GM18858 (cell line): Measurements from ENCODE around the gene GNPDA2.
A peak's percentile ranks its signal among the peaks of the same experiment; 100 is the strongest.
"Not testable (repeated sequence)": the region's sequence is repeated elsewhere in the genome, so short reads cannot be mapped to it uniquely, and the experiment has no call there.

Experiments
- ATAC-seq: cut with Tn5 transposase; IDR thresholded peaks from one replicate; pipeline ENCODE4 v1.9.1; 2021; ENCODE audit not compliant: unreplicated experiment

GNPDA2 gene

DNA sequence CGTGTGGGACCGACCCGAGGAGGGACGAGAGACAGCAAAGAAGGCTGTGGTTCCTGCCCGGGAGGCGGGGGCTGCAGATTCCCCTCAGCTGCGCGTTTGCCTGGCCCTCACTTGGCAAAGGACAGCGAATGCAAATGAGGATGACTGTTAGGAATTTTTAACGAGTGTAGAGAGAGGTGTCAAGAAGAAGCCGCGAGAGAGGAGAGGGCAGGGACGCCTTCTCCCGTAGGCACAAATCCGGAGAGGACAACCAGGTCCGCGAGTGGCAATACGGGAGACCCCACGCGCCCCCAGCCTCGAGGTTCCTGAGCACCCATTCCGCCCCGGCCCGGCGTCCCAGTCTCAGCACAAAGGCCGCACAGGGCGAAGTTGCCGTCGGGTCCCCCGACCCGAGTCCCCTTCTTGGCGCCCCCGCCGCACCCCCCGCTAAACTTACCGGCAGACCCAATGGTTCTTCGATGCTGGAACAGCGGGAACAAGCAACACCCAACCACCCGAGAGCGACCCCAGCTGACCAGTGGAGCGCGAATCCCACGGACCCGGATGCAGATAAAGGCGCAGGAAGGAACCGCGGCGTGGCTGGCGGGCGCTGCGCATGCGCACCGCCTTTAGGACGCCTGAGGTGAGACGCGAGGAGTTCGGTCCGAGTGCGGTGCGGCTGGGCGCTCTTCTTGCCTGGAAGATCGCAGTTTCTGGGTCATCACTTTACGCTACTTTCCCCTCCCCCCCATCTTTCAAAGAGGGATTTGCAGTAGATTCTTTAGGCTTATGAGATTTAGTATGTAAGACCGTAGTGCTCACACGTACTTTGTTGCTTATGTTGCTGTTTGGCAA is at the start of gene GNPDA2:
TSS of gene GNPDA2 (minus strand) at position 519 of the 834 bp plus-strand sequence. CDS start 4,349 bp downstream, outside the sequence.
- peak; percentile 90 for ATAC-seq

GRCh38 chr4:44772340-44772739 is 46.0 kb upstream of the GNPDA2 start:
- ATAC-seq = no peak

DNA sequence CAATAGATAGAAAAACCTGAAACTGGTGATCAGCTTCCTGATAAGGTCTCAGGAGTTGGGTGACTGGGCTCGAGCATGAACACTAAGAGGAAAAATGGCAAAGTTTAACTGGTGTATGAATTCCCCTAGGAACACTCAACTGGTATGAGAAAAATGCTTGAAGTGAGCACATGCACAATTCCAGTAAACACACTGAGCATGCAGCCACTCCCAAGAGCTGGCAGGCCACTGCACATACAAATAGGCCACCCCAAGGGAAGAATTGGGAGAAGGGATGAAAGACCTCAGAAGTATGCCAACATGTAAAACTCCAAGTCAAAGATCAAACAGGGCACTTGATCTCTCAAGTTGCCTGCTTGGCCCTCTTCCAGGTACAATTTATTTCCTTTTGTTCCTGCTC is 45.4 kb upstream of the GNPDA2 start:
- no peak for ATAC-seq

DNA sequence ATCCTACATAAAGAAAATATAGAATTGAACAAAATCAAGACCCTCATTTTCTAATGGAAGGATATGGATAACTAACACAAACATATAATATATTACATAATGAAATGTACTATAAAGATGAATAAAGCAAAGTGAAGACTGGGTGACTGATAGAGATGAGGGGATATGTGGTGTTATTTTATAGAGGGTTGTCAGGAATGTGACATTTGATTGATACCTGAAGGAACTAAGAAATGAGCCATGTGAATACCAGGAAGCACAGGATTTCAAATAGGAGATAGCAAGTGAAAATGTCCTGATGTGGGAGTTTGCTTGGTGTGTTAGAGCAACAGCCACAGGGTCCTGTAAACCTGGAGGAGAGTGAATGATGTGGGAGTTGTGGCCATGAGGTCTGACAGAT is 40.1 kb upstream of the GNPDA2 start:
- no peak for ATAC-seq

DNA sequence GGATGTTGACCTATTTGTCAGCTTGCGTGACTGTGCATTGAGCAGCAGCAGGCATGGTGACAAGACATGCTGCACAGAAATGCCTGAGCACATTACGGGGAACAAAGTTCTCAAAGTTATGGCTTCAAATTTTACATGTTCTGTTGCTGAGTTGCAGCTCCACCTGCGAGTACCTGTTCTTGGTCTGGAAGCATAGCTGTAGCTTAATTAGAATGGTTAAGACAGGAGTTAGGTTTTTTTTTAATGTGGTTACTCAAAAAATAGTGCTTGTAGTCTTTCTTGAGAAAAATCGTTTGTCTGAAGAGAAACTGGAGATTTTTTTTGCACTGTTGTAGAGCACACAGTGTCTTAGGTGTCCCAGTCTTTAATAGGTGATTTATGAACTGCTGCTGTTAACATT is 38.8 kb upstream of the GNPDA2 start:
- ATAC-seq = no peak

DNA sequence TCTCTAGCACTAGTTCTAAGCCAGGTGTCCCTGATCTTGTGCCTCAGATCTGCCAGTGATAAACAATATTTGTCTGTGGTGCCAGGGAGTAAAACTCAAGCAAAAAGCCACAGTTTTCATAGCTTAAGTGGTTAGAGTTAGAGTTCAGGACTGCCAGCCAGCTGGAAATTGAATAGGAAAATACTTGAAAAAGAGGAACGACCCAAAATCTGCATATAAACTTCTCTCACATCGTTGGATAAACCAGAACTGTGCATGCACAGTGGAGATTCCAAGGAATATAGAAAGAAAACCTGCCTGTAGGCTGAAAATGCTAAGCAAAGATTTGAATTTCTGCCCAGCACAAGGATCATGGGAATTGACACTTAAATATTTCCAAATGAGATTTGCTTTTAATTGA is 35.0 kb upstream of the GNPDA2 start:
- no peak for ATAC-seq

GRCh38 chr4:44760142-44760898 is 34.0 kb upstream of the GNPDA2 start:
- peak; percentile 72 for ATAC-seq

DNA sequence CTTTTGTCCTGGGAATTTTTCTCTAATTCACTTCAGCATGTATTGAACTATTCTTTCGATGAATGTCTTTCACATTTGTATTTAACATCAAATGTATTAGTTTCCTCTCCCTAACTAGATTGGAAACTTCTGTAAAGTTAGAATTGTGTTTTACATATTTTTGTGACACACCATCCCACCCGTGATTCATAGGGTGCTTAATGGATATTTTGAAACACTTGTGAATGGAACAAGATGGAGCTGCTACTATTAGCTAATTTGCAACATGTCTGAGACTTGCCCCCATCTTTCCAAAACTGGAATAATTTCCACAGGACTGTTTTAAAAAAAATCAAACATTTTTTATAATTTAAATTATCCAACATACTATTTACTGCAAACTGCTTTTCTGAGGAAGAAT is 30.2 kb upstream of the GNPDA2 start:
- ATAC-seq = no peak

DNA sequence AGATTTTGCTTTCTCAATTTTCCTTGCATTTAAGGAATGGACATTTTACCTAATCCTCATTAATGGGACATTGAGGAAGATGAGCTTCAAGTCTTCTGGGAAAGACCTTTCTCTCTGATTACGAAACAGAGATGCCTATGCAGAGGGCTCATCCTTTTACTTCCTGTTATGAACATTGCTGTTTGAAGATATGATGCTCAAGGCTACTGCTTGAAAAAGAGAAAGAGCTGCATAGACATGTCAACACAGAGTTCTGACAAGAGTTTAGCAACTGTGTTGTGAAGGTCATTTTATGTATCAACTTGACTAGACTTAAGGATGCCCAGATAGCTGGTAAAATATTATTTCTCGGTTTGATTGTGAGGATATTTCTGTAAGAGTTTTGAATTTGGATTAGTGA is 13.8 kb upstream of the GNPDA2 start:
- ATAC-seq = no peak

DNA sequence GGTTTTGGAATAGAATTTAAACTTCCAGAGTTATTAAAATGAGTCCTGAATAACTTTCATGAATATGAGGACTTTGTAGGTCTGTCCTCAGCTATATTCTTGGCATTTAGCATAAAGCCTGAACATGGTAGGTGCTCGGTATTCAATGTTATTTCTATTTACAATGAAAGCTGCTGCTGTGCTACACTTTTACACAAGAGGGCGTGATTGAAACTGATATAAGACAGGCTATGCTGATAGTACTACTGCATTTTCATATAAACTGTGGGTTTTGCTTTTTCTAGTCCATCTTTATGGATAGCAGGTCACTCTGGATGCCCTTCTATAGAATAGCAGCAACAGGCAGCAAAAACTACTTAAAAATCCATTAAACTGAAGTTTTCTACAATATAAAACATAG is 12.3 kb upstream of the GNPDA2 start:
- ATAC-seq = peak; percentile 63

DNA sequence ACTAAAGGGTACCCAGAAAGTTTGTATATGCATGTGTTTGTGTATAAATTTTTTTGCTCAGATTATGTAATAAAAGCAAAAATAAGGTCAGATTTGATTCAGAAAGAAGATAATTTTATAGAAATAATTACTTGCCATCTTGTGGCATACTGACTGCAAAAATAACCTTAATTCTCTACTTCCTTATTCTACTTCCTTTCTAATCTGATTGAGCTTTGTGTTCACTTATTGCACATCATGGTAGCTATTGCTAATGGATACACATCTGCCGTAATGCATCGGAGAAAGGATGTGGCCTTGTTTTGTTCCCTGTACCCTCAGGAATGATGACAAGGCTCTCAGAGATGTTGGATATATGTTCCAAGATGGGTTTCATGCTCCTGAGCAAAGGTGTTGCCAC is 10.5 kb upstream of the GNPDA2 start:
- no peak for ATAC-seq

DNA sequence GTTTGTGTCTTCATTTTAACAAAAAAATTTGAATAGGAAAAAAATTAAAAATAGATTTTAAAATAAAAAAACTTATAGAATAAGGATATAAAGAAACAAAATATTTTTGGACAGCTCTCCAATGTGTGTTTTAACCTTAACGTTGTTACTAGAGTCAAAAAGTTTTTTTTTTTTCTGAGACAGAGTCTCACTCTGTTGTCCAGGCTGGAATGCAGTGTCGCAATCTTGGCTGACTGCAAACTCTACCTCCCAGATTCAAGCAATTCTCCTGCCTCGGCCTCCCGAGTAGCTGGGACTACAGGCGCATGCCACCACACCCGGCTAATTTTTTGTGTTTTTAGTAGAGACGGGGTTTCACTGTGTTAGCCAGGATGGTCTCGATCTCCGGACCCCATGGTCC is 2.3 kb upstream of the GNPDA2 start:
- not testable (repeated sequence) for ATAC-seq

GRCh38 chr4:44727471-44727870 is 1.1 kb upstream of the GNPDA2 start:
- ATAC-seq = no peak

DNA sequence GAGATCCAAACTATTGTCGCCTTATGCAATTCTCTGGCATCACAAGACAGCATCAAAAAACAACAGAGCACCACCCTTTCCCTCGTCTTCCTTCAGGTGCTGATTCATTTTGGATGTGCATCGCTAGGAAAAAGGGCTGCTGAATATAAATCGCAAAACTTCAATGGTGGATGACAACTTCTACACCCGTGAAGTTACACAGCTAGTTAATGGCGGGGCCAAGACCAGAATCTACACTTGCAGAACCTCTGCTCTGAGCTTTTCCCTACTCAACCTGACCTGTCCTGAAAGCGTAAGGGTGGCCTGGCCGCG is 674 bp downstream of the GNPDA2 start:
- ATAC-seq = no peak

GRCh38 chr4:44725166-44725565 is 1.2 kb downstream of the GNPDA2 start:
- no peak for ATAC-seq

GRCh38 chr4:44722001-44722400 is 4.4 kb downstream of the GNPDA2 start:
- no peak for ATAC-seq

- ATAC-seq = no peak
Measured at GRCh38 chr4:44720371-44720770, 6.0 kb downstream of the GNPDA2 start.

GRCh38 chr4:44716597-44716996 is 9.8 kb downstream of the GNPDA2 start:
- ATAC-seq = no peak

GRCh38 chr4:44713125-44713524 is 13.2 kb downstream of the GNPDA2 start:
- ATAC-seq = no peak

DNA sequence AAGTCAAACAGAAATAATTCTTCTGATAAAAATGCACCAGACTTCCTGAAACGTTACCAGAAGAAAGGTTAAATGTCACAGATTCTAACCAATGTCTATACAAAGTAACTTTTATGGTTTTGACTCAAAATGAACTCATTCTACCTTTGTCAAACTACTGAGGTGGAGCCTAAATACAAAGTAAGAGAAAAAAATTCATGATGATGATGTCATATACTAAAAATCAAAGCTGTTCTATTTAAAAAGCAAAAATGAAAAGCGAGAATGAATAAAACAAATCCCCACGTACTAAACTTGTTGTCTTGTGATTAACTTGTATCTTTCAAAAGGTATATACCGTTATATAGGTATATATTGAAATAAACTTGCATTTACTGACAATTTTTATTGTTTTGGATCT is 21.7 kb downstream of the GNPDA2 start:
- no peak for ATAC-seq

DNA sequence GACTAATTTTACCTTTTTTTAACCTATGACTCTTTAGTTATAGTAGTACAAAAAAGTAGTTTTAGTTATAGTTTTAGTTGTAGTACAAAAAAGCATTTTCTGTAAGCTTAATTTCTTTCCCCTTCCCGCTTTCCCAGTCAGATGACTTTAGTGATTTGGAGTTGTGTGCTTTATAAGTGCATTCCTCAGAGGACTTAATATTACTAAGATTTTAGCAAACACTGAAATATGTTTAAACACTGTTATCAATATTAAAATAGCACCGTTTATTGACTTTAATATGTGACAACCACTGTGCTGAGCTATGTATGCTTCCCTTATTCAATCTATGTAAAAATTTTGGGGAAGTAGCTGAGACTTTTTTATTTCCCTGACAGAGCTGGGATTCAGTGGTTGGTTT is 25.3 kb downstream of the GNPDA2 start:
- no peak for ATAC-seq

DNA sequence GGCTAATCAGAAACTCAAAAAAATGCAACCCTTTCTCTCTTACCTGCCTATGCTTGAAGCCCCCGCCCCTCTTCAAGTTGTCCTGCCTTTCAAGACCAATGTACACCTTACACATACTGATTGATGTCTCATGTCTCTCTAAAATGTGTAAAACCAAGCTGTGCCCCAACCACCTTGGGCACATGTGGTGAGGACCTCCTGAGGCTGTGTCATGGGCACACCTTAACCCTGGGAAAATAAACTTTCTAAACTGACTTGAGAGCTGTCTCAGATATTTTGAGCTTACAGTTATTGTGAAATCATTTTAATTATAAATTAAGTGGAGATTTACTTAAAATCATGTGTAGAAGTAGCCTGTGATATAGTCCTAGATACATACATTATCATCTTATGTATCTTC is 25.9 kb downstream of the GNPDA2 start:
- ATAC-seq = no peak

GRCh38 chr4:44684648-44685047 is 41.7 kb downstream of the GNPDA2 start:
- ATAC-seq = no peak
